Ascending aorta (tissue), 2 donors: ENCODE measurements around the gene YPEL3. TPM values are rescaled to one million over a fixed set of nuclear protein-coding genes. Genes with fewer than 3 reads are reported as not detected.
A peak's percentile ranks its signal among the peaks of the same experiment; 100 is the strongest.

Experiments
- DNase-seq, 2 donors: peaks; one replicate each; pipeline ENCODE4 v3.0.0-alpha.2; 2019; ENCODE audit warnings: low spot score in 2 of 2
- H3K27ac ChIP-seq, 2 donors: fragments of 200-600 bp; sonication (generic); one replicate each; pipeline ENCODE4 v1.5.1; 2016 to 2017; ENCODE audit warnings: mild to moderate bottlenecking in 1 of 2
- H3K27me3 ChIP-seq: fragments of 200-600 bp; sonication (generic); one replicate; pipeline ENCODE4 v1.5.1; 2017
- H3K36me3 ChIP-seq, 2 donors: fragments of 200-600 bp; sonication (generic); one replicate each; pipeline ENCODE4 v1.5.1; 2016
- H3K4me1 ChIP-seq, 2 donors: fragments of 200-600 bp; sonication (generic); one replicate each; pipeline ENCODE4 v1.5.1; 2016 to 2017; ENCODE audit warnings: mild to moderate bottlenecking in 1 of 2
- H3K4me3 ChIP-seq, 2 donors: fragments of 200-600 bp; sonication (generic); one replicate each; pipeline ENCODE4 v1.5.1; 2016 to 2017; ENCODE audit warnings: mild to moderate bottlenecking in 1 of 2
- H3K9me3 ChIP-seq, 2 donors: fragments of 200-600 bp; sonication (generic); one replicate each; pipeline ENCODE4 v1.5.1; 2016
- intact Hi-C: fragments of 100-400 bp; cut with DNase I; formaldehyde crosslinking; loops from one replicate; pipeline ENCODE4 v1.15.1; 2023
- total RNA-seq: library from RNA; depleted of rRNA; stranded (reverse); fragments of >200 nt; gene quantifications from one replicate; pipeline ENCODE4 v1.1.0, GENCODE V29; 2016
- TF ChIP-seq, protein P1 (sequence below), 3 experiments: fragments of 200-600 bp in 2 of 3; fragments of 450-650 bp in 1 of 3; sonication (generic) in 2 of 3; IDR thresholded peaks; one replicate each; pipeline ENCODE4 v1.5.1; 2016 to 2019; ENCODE audit warnings: antibody characterized with exemption in 3 of 3, mild to moderate bottlenecking in 1 of 3, moderate library complexity in 1 of 3

The YPEL3 gene
- total RNA-seq, 1 donor from 2014 or later, result 98.6 TPM

DNA sequence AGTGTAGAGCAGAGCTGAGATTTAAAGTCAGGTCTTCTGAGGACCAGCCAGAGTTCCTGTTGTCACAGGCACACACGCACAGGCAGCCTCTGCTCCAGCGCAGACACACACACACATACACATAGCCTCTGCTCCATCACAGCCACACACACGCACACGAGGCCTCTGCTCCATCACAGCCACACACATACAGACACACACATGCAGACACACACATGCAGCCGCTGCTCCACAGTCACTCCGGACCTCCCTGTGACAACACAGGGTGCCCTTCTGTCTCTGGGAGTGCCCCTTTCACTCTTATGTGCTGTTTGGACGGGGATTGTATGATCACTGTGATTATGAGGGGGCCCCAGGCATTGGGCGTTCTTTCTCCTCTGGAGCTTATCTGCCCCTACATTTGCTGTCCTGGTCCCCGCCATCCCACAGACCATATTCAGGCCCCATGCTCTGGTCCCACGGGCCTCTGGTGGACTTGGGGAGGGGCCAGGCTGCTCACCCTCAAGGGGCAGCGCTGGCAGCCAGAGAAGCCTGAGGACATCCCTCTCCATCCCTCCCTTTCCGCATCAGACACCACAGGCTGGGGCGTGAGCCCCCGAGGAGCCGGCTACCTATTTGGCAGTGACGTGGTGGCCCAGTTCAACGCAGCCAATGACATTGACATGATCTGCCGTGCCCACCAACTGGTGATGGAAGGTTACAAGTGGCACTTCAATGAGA, 11.8 kb downstream of the YPEL3 start:
- H3K4me3 ChIP-seq, result no peak overlapping the region
- no peaks in the 10 kb centered on the region for H3K9me3 ChIP-seq
- no peak for DNase-seq
- H3K27ac ChIP-seq, result peak overlapping the region; percentile 48 to 76
- no peaks in the 10 kb centered on the region for H3K27me3 ChIP-seq
- TF ChIP-seq, protein P1, sequence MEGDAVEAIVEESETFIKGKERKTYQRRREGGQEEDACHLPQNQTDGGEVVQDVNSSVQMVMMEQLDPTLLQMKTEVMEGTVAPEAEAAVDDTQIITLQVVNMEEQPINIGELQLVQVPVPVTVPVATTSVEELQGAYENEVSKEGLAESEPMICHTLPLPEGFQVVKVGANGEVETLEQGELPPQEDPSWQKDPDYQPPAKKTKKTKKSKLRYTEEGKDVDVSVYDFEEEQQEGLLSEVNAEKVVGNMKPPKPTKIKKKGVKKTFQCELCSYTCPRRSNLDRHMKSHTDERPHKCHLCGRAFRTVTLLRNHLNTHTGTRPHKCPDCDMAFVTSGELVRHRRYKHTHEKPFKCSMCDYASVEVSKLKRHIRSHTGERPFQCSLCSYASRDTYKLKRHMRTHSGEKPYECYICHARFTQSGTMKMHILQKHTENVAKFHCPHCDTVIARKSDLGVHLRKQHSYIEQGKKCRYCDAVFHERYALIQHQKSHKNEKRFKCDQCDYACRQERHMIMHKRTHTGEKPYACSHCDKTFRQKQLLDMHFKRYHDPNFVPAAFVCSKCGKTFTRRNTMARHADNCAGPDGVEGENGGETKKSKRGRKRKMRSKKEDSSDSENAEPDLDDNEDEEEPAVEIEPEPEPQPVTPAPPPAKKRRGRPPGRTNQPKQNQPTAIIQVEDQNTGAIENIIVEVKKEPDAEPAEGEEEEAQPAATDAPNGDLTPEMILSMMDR (IDR thresholded peaks at IDR 0.05), result no peak
- intact Hi-C loops, result no loop called here
- H3K4me1 ChIP-seq, result peaks cover 0 to 3% of the 10 kb centered on the region in 2 donors
- H3K36me3 ChIP-seq, result peaks cover 52 to 62% of the 10 kb centered on the region in 2 donors

DNA sequence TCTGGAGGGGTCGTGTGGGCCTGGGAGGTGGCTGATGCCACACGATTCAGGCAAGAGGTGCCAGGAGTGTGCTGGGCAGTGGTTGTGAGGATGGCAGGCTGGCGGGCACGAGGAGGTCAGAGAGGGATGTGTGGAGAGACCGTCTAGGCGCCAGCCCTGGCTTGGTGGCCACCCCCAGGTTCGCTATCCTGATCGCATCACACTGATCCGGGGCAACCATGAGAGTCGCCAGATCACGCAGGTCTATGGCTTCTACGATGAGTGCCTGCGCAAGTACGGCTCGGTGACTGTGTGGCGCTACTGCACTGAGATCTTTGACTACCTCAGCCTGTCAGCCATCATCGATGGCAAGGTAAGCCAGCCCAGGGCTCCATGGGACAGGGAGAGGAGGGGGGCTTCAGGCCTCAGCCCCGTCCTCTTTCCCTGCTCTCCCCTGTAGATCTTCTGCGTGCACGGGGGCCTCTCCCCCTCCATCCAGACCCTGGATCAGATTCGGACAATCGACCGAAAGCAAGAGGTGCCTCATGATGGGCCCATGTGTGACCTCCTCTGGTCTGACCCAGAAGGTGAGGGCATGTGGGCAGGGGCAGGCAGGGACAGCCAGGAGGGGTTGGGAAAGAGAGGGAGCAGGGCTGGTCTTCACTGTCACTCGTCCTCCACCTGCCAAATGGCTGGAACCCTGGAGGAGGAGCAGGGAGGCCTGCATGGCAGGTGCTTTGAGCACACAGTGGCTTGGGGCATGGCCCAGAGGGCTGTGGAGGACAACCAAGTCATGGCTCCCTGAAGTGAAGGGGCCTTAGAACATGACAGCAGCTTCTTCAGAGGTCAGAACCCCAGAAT, 12.6 kb downstream of the YPEL3 start:
- H3K36me3 ChIP-seq, result peaks cover 59 to 70% of the 10 kb centered on the region in 2 donors
- H3K27me3 ChIP-seq, result no peaks in the 10 kb centered on the region
- H3K27ac ChIP-seq, result no peak overlapping the region
- no peak for DNase-seq
- H3K4me1 ChIP-seq, result peaks cover 0 to 5% of the 10 kb centered on the region in 2 donors
- no peak overlapping the region for H3K4me3 ChIP-seq
- no peaks in the 10 kb centered on the region for H3K9me3 ChIP-seq
- intact Hi-C loops, result no loop called here
- TF ChIP-seq, protein P1 (IDR thresholded peaks at IDR 0.05), result no peak

DNA sequence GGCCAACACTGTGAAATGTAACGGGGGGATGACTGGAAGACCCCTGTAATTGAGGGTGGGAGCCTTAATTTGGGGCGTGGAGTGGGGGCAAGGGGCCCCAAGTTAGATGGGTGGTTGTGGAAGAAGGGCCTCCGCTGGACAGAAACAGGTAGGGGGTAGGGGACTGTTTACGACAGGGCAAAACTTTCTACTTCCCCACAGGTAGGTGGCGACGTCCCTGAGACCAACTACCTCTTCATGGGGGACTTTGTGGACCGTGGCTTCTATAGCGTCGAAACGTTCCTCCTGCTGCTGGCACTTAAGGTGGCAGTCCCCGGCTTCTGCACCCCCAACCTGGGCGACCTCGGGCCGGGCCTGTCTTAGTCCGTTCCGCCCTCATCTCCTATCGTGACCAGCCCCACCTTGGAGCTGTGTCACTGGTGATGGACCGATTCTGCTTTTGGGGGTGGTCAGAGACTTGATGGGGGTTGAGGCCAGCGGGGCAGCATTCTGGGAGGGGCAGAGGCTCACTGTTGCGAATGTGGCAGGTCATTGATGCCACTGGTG, 13.4 kb downstream of the YPEL3 start:
- Histone ChIP-seq H3K27me3 (no peaks in the 10 kb centered on the region), H3K36me3 (peaks cover 59 to 77% of the 10 kb centered on the region in 2 donors), H3K4me3 (no peak overlapping the region), H3K4me1 (peaks cover 0 to 7% of the 10 kb centered on the region in 2 donors), H3K9me3 (no peaks in the 10 kb centered on the region), H3K27ac (no peak overlapping the region)
- DNase-seq, result no peak
- TF ChIP-seq, protein P1 (IDR thresholded peaks at IDR 0.05), result no peak
- intact Hi-C loops, result no loop called here

DNA sequence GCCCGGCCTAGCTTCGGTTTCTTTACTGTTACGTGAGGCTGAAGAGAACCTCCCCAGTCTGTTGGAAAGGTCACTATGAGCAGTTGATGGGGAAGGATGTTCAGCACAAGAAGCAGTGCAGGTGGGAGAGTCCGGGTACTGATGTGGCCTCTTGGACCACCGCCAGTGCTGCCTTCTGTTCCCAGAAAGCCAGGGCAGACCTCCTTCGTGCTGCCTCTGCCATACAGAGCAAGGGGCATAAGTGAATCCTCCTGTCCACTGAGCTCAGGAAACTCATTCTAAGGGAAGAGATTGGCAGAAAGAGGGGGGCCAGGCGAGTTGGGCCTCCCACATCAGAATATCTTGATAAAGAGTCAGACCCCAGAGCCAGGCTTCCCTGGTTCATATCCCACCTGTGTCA, 16.5 kb downstream of the YPEL3 start:
- H3K9me3 ChIP-seq, result no peaks in the 10 kb centered on the region
- H3K27ac ChIP-seq, result no peak overlapping the region
- intact Hi-C loops, result no loop called here
- DNase-seq, result no peak
- TF ChIP-seq, protein P1 (IDR thresholded peaks at IDR 0.05), result no peak
- H3K4me1 ChIP-seq, result peaks cover 6 to 19% of the 10 kb centered on the region in 2 donors
- no peak overlapping the region for H3K4me3 ChIP-seq
- H3K36me3 ChIP-seq, result peaks cover 53 to 70% of the 10 kb centered on the region in 2 donors
- no peaks in the 10 kb centered on the region for H3K27me3 ChIP-seq

DNA sequence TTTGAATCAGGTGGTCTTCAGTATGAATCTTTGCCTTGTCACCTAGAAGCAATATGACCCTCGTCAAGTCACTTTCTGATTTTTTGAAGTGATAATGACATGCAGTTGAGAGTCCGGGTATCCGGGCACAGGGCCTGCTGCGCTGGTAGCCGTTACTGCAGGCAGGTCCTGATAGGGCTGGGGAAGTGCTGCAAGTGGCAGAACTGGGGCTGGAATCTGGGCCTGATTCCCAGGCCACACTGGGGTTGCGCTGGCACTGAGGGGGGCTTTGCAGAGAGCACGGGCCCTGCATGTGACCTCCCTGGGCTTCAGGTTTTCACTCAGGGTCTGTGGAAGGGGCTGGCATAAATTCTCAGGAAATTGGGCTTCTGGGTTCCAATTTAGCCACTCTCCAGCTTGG, 17.3 kb downstream of the YPEL3 start:
- Histone ChIP-seq H3K4me1 (peaks cover 6 to 19% of the 10 kb centered on the region in 2 donors), H3K9me3 (no peaks in the 10 kb centered on the region), H3K4me3 (no peak overlapping the region), H3K36me3 (peaks cover 45 to 63% of the 10 kb centered on the region in 2 donors), H3K27ac (no peak overlapping the region), H3K27me3 (no peaks in the 10 kb centered on the region)
- no peak for DNase-seq
- TF ChIP-seq, protein P1 (IDR thresholded peaks at IDR 0.05), result no peak
- intact Hi-C loops, result no loop called here
